Activated T-helper 2 cell treated with anti-CD3 and anti-CD28 coated beads, Interferon-gamma antibody, Interleukin-2, Interleukin-4, amounts not matched to agents 10 μg/mL and 5 μg/mL and 100 μg/mL, durations not matched to agents 14 hours and 24 hours and 36 hours (primary cell): ENCODE results near the gene NPAS4. TPM values are rescaled to one million over a fixed set of nuclear protein-coding genes. Genes with fewer than 3 reads are reported as not detected.
"Not testable (repeated sequence)": the region's sequence is repeated elsewhere in the genome, so short reads cannot be mapped to it uniquely, and the experiment has no call there.

Source experiments
- DNase-seq: peaks from one replicate; pipeline ENCODE4 v3.0.0; 2021; ENCODE audit warnings: low spot score
- H3K27ac Mint-ChIP-seq: one replicate; pipeline ENCODE4 v1.8.0; 2021; ENCODE audit warnings: mixed read lengths
- H3K27me3 Mint-ChIP-seq: one replicate; pipeline ENCODE4 v1.8.0; 2021; ENCODE audit warnings: low read depth, mixed read lengths
- H3K36me3 Mint-ChIP-seq: one replicate; pipeline ENCODE4 v1.8.0; 2021; ENCODE audit warnings: low read depth, mixed read lengths
- H3K4me1 Mint-ChIP-seq: one replicate; pipeline ENCODE4 v1.8.0; 2021; ENCODE audit warnings: low read depth, mixed read lengths
- H3K4me3 Mint-ChIP-seq: one replicate; pipeline ENCODE4 v1.8.0; 2021; ENCODE audit warnings: low read depth, mild to moderate bottlenecking, moderate library complexity, mixed read lengths
- H3K9me3 Mint-ChIP-seq: one replicate; pipeline ENCODE4 v1.8.0; 2021; ENCODE audit warnings: mixed read lengths
- intact Hi-C: fragments of 100-400 bp; cut with micrococcal nuclease; formaldehyde crosslinking; loops from one replicate; pipeline ENCODE4 v1.15.1; 2023
- total RNA-seq: library from RNA; stranded (reverse); gene quantifications from 2 replicates; pipeline ENCODE4 v1.2.3, GENCODE V29; 2022

NPAS4 gene
- 0.09 and 0.16 TPM in 2 replicates for total RNA-seq

DNA sequence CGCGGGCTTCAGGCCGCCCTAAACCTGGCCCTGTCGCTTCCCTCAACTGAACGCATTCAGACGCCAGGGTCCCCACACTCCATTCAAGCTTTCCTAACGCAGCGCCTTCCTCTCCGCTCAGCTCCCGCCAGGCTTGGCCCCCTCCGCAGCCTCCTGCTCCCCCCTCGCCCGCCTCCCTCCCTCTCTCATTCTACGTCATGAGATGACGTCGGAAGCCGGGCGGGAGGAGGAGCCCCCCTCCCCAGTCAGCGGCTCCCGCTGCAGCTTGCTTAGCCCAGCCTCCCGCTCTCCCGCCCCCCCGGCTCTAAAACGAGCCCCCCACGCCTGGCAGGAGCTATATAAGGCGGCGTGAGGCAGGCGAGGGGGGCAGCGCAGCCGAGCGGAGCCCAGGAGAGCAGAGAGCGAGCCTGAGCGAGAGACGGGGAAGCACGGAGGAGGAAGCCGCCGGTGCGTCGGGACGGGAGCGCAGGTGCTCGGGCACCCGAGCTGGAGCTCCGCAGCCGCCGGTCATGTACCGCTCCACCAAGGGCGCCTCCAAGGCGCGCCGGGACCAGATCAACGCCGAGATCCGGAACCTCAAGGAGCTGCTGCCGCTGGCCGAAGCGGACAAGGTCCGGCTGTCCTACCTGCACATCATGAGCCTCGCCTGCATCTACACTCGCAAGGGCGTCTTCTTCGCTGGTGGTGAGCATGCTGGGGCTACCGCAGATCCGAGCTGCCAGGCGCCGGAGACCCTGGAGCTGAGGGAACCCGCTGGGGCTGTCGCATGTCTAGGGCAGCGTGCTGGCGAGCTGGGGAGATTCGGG lies at the start of gene NPAS4:
TSS of gene NPAS4 (plus strand) at position 365 of the 806 bp plus-strand sequence. CDS start at position 510, 145 bp downstream.
- Mint-ChIP-seq H3K27me3 (peaks cover 21% of the 10 kb centered on the region), H3K4me1 (peaks cover 31% of the 10 kb centered on the region), H3K36me3 (no peaks in the 10 kb centered on the region), H3K27ac (no peak within 1 kb of the TSS), H3K4me3 (no peak within 1 kb of the TSS), H3K9me3 (no peaks in the 10 kb centered on the region)
- intact Hi-C loops, result loop anchor here (1.0 kb wide), 1 partner anchor 13 kb away; no protein-coding TSS in a partner anchor
- no peak for DNase-seq

DNA sequence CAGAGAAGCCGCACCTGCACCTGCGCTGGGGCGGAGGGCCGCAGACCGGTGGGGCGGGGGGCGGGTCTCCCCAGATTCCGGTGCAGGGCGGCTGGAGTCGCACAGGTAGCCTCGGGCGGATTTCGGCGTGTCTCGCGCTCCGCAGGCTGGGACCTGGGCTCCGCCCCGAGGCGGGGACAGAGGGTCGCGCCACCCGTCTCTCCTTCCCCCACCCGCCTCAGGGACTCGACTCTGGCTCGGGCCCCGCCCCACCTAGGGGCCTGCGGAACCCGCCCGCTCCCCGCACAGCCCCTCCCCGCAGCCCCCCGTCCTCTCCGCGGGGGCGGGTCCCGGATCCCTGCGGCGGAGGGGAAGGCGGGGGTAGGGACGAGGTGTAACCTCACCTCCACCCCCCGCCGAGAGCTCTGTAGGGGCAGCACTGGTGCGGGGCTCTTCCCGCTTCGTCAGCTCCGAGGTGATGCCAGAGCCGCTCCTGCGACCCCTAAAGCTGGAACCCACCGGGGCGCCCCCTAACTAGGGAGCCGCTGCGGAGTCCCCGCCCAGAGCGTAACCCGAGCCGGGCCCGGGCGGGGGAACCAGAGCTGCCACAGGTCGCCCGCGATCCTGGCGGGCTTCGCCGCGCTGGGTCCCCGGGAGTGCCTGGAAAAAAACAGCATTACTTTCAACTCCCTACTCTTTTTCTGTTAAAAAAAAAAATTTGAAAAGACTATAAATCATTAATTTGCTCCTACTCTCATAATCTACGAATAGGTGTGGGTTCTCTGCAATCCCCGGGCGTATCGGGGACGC lies 49.0 kb upstream of the NPAS4 start, which contains the start of gene SLC29A2:
TSS of gene SLC29A2 (minus strand) at position 134 of the 789 bp plus-strand sequence. CDS start 169 bp downstream, outside the sequence.
- peak; percentile 76 for DNase-seq
- peak within 1 kb of the TSS; percentile 87 for H3K27ac Mint-ChIP-seq
- H3K27me3 Mint-ChIP-seq, result no peaks in the 10 kb centered on the region
- no peaks in the 10 kb centered on the region for H3K9me3 Mint-ChIP-seq
- H3K36me3 Mint-ChIP-seq, result peaks cover 12% of the 10 kb centered on the region
- H3K4me3 Mint-ChIP-seq, result peak within 1 kb of the TSS; percentile 88
- intact Hi-C loops, result loop anchor here (1.0 to 2.0 kb wide), 2 partner anchors 15 to 27 kb away; partner anchors contain the start of gene BRMS1
- peaks cover 15% of the 10 kb centered on the region for H3K4me1 Mint-ChIP-seq

DNA sequence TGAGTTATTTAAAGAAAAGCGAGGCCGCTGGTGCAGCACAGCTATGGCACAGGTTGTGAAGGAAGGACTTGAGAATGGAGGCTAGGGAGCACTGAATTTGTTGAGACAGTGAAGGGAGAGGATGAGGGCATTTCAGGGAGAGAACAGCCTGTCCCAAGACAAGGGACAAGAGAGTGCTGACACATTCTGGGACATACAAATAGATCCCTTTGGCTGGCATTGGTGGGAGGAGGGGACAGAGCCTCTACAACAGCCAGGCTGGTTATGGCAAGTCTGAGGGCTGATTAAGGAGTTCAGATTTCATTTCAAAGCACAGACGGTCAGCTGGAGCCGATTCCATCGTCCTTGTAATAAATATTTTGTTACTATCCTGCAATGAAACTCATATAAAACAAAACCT lies 47.6 kb upstream of the NPAS4 start:
- Mint-ChIP-seq H3K27ac (no peak overlapping the region), H3K27me3 (peaks cover 4% of the 10 kb centered on the region), H3K4me3 (no peak overlapping the region), H3K36me3 (peaks cover 6% of the 10 kb centered on the region), H3K4me1 (peaks cover 15% of the 10 kb centered on the region), H3K9me3 (no peaks in the 10 kb centered on the region)
- intact Hi-C loops, result loop anchor here (2.0 kb wide), 1 partner anchor 14 kb away; no protein-coding TSS in a partner anchor
- no peak for DNase-seq

DNA sequence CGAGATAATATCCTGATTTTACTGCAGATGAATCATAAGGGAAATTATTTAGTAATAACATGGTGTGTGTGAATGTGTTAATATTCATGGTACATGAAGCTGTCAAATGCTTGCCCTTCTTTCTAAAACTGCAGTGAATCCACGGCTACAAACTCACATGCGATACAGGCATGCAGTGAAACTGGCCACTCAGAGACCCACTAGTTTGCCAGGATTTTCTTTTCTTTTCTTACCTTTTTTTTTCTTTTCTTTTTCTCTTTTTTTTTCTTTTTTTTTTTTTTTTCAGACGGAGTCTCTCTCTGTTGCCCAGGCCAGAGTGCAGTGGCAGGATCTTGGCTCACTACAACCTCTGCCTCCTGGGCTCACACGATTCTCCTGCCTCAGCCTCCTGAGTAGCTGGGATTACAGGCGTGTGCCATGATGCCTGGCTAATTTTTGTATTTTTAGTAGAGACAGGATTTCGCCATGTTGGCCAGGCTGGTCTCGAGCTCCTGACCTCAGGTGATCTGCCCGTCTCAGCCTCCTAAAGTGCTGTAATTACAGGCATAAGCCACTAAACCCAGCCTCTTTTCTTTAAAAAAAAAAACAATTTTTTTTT lies 47.0 kb upstream of the NPAS4 start:
- not testable (repeated sequence) for H3K36me3 Mint-ChIP-seq, H3K4me3 Mint-ChIP-seq, H3K27ac Mint-ChIP-seq, H3K27me3 Mint-ChIP-seq, DNase-seq, H3K9me3 Mint-ChIP-seq
- H3K4me1 Mint-ChIP-seq, result peaks cover 15% of the 10 kb centered on the region
- intact Hi-C loops, result loop anchor here (2.0 kb wide), 1 partner anchor 13 kb away; no protein-coding TSS in a partner anchor

DNA sequence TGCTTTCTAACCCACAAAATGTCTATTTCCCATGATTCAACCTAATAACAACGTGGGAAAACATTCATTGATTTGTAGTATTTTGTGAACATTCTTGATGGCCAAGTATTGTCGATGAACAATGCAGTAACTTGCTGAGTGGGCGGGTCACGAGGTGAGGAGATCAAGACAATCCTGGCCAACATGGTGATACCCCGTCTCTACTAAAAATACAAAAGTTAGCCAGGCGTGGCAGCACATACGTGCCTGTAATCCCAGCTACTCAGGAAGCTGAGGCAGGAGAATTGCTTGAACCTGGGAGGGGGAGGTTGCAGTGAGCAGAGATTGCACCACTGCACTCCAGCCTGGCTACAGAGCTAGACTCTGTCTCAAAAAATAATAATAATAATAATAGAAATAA lies 40.6 kb upstream of the NPAS4 start:
- H3K4me1 Mint-ChIP-seq, H3K27me3 Mint-ChIP-seq, H3K27ac Mint-ChIP-seq, H3K9me3 Mint-ChIP-seq, intact Hi-C loops, H3K4me3 Mint-ChIP-seq, DNase-seq, H3K36me3 Mint-ChIP-seq: not testable (repeated sequence)

DNA sequence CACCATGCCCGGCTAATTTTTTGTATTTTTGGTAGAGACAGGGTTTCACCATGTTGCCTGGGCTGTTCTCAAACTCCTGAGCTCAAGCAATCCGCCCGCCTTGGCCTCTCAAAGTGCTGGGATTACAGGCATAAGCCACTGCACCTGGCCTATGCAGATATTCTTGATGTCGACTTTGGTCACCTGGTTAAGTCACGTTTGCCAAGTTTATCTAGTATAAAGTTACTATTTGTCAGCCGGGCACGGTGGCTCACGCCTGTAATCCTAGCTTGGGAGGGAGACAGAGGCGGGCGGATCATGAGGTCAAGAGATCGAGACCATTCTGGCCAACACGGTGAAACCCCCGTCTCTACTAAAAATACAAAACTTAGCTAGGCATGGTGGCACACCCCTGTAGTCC lies 36.5 kb upstream of the NPAS4 start:
- H3K27ac Mint-ChIP-seq, DNase-seq, H3K27me3 Mint-ChIP-seq, H3K36me3 Mint-ChIP-seq, H3K9me3 Mint-ChIP-seq, intact Hi-C loops, H3K4me1 Mint-ChIP-seq, H3K4me3 Mint-ChIP-seq: not testable (repeated sequence)

DNA sequence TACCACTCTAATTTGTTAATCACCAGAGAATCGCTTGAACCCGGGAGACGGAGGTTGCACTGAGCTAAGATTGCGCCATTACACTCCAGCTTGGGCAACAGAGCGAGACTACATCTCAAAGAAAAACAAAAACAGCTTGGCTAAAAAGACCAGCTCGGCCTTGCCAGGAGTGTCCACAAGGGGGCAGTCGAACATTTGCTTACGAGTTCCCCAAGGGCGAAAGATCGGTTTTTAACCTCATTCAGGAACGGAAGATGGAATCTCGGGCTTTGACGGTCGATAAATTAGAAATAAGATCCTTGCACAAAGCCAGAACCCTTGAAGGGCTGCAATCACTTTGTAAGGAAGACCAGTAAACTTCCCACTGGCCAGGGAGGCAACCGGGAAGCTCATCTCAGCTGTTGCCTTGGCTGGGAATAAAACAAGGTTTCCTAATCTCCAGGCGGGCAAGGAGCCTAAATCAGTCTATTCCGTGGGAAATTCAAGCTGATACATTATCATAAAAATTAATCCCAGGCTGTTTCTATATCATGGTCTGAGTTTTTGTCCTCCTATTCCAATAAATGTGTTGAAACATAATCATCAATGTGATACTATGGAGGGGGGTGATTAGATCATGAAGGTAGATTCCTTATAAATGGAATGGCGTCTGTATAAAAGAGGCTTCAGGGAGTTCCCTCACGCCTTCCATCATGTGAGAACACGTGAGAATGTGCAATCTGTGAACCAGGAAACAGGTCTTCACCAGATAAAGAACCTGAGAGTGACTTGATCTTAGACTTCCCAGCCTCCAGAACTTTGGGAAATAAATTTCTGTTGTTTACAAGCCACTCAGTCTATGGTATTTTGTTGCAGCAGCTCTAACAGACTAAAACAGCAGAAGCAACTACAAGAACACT lies 34.4 kb upstream of the NPAS4 start:
- Mint-ChIP-seq H3K4me1 (peaks cover 8% of the 10 kb centered on the region), H3K27me3 (peaks cover 7% of the 10 kb centered on the region), H3K27ac (no peak overlapping the region), H3K4me3 (peak overlapping the region; percentile 53), H3K36me3 (no peaks in the 10 kb centered on the region), H3K9me3 (no peaks in the 10 kb centered on the region)
- peak; percentile 71 for DNase-seq
- intact Hi-C loops, result loop anchor here (2.0 kb wide), 2 partner anchors 14 to 76 kb away; no protein-coding TSS in a partner anchor

DNA sequence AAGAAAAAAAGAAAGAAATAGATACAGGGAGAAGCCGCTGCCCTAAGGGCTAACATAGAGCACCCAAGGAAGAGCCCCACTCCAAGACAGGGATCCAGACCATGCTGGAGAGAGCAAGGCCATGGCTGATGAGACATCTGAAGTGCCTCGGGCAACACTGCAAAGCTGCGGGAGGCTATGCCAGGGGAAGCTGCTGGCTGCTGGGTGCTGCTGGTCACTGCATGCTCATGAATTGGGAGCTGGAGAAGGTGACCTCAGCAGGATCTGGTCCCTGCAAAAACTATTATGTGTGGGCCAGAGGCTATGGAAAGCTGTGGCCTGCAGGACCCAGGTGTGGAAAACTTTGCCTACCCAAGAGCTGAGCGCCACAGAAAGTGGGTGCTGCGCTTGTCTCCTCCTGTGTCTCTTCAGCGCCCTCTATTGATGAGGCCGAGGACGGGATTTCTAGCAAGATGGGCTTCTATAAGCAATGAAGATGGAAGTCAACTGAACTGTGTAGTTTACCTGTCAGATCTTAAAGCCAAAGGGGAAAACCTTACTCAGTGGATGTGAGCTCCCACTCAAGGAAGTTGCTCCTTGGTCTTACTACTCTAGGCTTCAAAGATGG lies 32.0 kb upstream of the NPAS4 start:
- H3K4me3 Mint-ChIP-seq, result no peak overlapping the region

DNA sequence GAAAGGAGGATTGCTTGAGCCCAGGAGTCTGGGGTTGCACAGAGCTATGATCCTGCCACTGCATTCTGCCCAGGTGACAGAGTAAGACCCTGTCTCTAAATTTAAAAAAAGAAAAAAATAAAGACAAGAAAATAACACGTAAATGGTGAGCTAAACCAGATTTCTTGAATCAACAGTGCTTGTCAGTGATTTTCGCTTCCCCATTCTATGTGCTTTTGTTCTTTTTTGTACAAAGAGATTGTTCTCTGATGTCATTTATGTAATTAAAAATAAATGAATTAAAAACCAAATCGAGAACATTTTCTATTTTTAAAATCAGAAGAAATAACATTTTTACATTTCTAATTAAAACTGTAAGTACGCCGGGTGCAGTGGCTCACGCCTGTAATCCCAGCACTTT lies 29.5 kb upstream of the NPAS4 start:
- no peak overlapping the region for H3K4me3 Mint-ChIP-seq
- no peaks in the 10 kb centered on the region for H3K36me3 Mint-ChIP-seq
- H3K4me1 Mint-ChIP-seq, result peaks cover 4% of the 10 kb centered on the region
- H3K9me3 Mint-ChIP-seq, result no peaks in the 10 kb centered on the region
- peaks cover 2% of the 10 kb centered on the region for H3K27me3 Mint-ChIP-seq
- DNase-seq, result no peak
- no peak overlapping the region for H3K27ac Mint-ChIP-seq
- intact Hi-C loops, result no loop called here

More for the DNA sequence above, 32.0 kb upstream of the NPAS4 start:
- H3K27me3 Mint-ChIP-seq, result peaks cover 6% of the 10 kb centered on the region
- peaks cover 8% of the 10 kb centered on the region for H3K4me1 Mint-ChIP-seq
- H3K9me3 Mint-ChIP-seq, result no peaks in the 10 kb centered on the region
- no peaks in the 10 kb centered on the region for H3K36me3 Mint-ChIP-seq
- intact Hi-C loops, result no loop called here
- peak; percentile 66 for DNase-seq
- H3K27ac Mint-ChIP-seq, result no peak overlapping the region

DNA sequence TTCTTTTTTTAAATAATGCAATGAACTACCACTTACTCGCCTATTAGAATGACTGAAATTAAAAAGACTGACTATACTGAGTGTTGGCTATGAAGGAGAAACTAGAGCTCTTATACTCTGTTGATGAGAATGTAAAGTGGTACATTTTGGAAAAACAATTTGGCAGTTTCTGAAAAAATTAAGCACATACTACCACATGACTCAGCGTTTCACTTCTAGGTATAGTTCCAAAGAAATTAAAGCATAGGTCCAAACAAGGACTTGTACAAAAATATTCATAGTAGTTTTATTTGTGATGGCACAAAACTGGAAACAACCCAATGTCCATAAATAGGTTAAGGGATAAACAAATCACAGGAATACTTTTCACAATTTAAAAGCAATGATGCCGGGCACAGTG lies 26.9 kb upstream of the NPAS4 start:
- no peaks in the 10 kb centered on the region for H3K9me3 Mint-ChIP-seq
- H3K4me3 Mint-ChIP-seq, result no peak overlapping the region
- no peaks in the 10 kb centered on the region for H3K4me1 Mint-ChIP-seq
- no peak overlapping the region for H3K27ac Mint-ChIP-seq
- H3K27me3 Mint-ChIP-seq, result peaks cover 4% of the 10 kb centered on the region
- no peaks in the 10 kb centered on the region for H3K36me3 Mint-ChIP-seq
- intact Hi-C loops, result no loop called here
- DNase-seq, result no peak

DNA sequence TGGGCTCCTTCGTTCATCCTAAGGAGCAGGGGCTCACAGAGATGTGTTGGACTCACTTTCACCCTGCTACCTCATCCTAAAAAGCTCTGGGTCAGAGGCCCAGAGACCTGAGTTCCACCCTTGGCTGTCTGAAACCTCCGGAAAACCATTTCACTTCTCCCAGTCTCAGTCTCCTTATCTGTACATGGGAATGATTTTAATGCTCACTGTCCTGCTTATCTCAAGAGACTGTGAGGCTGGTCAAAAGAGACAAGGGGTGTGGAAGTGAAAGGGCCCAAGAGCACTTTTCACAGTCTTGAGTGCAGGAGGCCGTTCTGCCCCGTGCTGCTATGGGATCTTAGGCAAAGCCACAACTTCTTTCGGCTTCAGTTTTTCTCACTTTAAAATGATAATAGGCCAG lies 13.2 kb upstream of the NPAS4 start:
- no peak for DNase-seq
- H3K27ac Mint-ChIP-seq, result no peak overlapping the region
- H3K4me1 Mint-ChIP-seq, result peaks cover 4% of the 10 kb centered on the region
- intact Hi-C loops, result loop anchor here (1.0 to 2.0 kb wide), 4 partner anchors 14 to 271 kb away; partner anchors contain the start of genes MRPL11 and NPAS4
- H3K36me3 Mint-ChIP-seq, result no peaks in the 10 kb centered on the region
- no peak overlapping the region for H3K4me3 Mint-ChIP-seq
- peaks cover 13% of the 10 kb centered on the region for H3K27me3 Mint-ChIP-seq
- H3K9me3 Mint-ChIP-seq, result no peaks in the 10 kb centered on the region
